ENCODE measurements around the gene CPAMD8.

CPAMD8 gene

DNA sequence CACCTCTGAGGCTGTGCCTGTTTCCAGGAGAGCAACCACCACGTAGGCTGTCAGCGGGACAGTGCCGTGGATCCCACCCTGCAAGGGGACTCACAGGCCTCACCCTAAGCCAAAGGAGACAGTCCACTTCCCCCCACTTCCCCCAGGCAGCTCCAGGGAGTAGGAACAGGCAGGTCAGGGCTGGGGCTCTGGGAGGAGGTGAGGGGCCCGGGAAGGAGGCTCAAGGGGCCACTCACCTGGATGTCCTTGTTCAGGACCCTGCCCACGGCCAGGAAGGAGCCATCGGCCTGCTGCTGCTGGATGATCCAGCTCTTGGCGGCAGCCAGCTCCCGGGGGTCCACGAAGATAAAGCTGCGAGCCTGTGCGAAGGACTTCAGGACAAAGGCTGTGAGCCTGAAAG is 112.2 kb downstream of the CPAMD8 start:
- no peak for DNase-seq

GRCh38 chr19:16912780-16913179 is 113.8 kb downstream of the CPAMD8 start:
- DNase-seq = no peak

DNA sequence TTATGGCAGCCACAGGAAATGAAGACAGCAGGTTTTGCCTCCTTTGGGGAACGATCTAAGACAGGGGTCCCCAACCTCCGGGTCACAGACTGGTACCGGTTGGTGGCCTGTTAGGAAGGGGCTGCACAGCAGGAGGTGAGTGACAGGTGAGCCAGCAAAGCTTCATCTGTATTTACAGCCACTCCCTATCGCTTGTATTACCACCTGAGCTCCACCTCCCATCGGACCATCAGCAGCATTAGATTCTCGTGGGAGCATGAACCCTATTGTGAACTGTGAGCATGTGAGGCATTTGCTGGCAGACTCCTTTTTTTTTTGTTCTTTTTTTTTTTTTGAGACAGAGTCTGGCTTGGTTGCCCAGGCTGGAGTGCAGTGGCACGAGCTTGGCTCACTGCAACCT is 115.6 kb downstream of the CPAMD8 start:
- no peak for DNase-seq

DNA sequence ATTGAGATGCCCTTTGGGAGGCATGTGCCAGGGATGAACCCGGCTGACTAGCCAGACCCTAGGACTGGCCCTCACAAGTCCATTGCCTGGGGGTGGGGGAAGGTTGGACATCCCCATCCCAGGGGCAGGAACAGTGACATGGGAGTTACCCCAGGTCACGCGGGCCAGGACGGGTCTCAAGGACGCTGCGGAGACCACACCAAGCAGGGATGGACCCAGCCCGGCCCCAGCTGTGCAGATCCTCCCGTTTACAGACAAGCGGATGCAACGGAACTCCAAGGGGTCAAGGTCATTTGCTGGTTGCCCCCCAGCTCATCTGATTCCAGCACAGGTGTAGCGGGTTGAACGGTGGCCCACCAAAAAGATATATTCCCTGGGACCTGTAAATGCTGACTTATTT is 117.9 kb downstream of the CPAMD8 start:
- no peak for DNase-seq

- no peak for DNase-seq
Measured at GRCh38 chr19:16904599-16904998, 122.0 kb downstream of the CPAMD8 start.

GRCh38 chr19:16903347-16903746 is 123.3 kb downstream of the CPAMD8 start:
- DNase-seq = no peak

DNA sequence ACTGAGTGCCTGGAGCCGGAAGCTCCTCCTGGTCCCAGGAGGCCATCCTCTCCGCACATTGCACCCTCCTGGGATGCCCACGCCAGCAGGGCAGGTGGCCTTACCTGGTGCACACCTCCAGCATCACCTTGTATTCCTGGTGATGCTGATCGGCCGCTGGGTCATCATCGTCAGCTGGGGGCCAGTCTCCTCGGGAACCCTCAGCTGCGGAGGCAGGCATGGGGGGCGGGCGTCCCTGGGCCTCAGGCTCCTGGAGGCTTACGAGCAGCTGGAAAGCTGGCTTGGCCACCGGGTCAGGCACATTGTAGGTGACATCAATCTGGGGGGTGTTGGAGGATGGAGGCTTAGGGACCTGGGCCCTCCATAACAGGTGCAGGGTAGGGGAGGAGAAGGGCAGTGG is 124.1 kb downstream of the CPAMD8 start:
- no peak for DNase-seq

DNA sequence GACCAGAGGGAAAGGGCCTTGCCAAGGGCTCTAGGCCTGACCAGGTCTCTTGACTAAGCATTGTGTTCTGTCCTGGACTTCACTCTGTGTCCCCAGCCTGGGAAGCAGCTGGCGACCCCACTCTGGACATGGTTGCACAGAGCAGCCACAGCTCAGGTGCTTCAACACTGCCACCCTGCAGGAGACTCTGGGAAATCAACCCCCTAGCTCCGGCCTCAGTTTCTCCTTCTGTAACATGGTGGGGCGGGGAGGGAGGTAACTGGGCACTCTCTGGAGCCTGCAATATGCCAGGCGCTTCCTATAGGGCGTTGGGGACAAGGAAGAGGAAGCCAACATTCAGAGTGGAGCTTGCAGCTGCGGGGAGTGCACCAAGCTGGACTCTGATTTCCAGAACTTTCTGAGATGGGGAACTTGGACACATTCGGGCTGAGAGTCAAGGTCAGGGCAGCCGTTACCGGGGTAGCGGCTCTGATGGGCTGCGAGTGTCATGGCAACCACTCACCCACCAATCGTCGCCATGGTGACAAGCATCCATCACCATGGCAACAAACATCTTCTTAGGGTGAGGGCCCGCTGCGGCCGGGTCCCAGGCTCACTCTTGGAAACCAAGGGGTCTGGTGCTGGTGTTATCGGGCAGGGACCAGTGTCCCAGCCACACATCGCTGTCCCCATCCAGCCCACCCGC is 125.0 kb downstream of the CPAMD8 start:
- DNase-seq = no peak

- peak; percentile 14 for DNase-seq
Measured at GRCh38 chr19:16899566-16900075, 127.0 kb downstream of the CPAMD8 start.

DNA sequence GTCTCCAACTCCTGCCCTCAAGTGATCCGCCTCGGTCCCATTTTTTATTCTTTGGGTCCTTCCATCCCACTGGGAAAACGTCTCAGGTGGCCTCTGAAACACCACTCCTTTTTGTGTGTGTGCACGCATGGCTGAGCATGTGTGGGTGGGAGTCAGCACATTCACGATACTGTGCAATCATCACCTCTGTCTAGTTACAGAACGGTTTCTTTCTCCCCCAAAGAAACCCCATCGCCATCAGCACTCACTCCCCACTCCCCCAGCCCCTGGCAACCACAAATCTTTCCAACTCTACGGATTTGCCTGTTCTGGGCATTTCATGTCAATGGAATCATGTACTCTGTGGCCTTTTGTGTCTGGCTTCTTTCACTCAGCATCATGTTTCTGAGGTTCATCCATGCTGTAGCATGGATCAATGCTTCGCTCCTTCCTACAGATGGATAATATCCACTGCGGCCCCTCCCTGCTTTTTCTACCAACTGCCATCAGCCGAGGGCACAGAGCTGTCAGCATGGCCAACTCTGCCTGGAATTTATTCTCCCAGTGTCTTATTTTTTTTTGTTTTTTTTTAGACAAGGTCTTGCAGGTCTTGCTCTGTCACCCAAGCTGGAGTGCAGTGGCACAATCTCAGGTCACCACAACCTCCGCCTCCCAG is 128.1 kb downstream of the CPAMD8 start:
- DNase-seq = no peak

DNA sequence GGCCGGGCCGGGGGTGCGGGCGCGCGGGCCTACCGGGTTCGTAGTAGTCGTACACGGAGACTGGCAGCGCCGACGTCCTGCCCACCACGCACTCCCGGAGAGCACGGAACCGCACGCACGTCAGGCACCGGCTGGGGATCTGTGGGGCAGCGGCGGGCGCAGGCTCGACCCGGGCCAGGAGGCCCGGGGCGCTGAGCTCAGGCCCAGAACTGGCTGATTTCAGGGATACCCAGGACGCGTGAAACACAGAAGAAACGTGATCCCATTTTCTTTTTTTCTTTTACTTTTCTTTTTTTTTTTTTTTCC is 128.8 kb downstream of the CPAMD8 start:
- DNase-seq = no peak

- DNase-seq = peak; percentile 65
Measured at GRCh38 chr19:16897029-16897855, 129.4 kb downstream of the CPAMD8 start.

- DNase-seq = no peak
Measured at GRCh38 chr19:16896146-16897028, 130.2 kb downstream of the CPAMD8 start.

- DNase-seq = no peak
Measured at GRCh38 chr19:16895467-16896145, 131.0 kb downstream of the CPAMD8 start.

DNA sequence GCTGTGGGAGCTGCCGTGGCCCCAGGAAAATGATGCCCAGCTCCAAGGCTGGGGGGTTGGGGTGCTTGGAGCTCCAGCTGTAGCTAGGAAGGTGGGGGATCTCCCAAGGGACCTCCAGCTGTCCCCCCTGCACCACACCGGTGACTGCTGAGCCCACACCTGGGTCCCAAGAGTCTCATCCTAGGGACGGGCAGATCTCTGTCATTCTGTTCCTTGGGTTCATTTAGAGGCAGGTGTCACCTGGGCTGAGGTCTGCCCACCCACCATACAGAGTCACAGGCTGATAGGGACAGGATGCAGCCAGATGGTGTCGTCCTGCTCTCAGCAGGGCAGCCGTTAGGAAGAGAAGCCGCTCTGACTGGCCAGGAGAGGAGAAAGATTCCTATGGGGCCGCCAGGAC is 132.5 kb downstream of the CPAMD8 start:
- no peak for DNase-seq

DNA sequence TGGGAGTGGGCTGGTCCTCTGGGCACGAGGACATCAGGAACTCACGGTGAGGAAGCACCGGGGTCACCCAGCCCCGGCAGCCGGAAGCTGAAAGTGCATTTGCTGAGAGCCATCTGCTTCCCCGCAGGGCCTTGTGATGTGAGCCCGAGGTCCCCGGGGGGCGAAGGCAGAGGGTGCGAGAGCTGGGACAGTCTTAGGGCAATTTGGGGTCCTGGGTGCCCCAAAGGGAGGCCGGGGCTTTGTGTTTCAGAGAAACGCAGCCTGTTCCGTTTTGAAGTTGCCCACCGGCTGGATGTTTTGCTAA is 133.0 kb downstream of the CPAMD8 start:
- DNase-seq = no peak

GRCh38 chr19:16892868-16893685 is 133.5 kb downstream of the CPAMD8 start:
- DNase-seq = no peak

- DNase-seq = no peak
Measured at GRCh38 chr19:16892436-16892835, 134.2 kb downstream of the CPAMD8 start.

DNA sequence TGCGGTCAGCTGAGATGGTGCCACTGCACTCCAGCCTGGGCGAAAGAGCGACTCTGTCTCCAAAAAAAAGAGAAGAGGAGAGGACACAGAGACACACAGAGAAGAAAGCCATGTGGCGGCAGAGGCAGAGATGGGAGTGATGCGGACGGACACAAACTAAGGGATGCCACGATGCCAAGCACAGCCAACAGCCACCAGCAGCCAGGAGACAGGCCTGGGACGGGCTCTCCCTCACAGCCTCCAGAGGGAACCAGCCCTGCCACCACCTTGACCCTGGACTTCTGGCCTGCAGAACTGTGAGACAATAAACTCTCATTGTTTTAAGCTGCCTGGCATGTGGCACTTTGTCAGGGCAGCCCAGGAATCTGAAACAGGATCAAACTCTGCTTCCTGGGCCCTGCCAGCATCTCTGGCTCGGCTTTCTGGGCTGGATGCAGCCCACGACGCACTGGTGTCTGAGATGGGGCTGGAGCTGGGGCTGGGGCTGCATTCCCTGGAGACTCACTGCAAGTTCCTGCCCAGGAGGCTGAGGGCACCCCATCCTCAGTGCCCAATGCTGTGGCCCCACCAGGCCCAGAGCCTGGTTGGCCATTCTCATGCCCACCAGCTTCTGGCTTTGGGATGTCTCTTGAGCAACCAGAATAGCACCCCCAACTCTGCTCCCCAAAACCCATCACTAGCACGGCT is 134.8 kb downstream of the CPAMD8 start:
- no peak for DNase-seq

DNA sequence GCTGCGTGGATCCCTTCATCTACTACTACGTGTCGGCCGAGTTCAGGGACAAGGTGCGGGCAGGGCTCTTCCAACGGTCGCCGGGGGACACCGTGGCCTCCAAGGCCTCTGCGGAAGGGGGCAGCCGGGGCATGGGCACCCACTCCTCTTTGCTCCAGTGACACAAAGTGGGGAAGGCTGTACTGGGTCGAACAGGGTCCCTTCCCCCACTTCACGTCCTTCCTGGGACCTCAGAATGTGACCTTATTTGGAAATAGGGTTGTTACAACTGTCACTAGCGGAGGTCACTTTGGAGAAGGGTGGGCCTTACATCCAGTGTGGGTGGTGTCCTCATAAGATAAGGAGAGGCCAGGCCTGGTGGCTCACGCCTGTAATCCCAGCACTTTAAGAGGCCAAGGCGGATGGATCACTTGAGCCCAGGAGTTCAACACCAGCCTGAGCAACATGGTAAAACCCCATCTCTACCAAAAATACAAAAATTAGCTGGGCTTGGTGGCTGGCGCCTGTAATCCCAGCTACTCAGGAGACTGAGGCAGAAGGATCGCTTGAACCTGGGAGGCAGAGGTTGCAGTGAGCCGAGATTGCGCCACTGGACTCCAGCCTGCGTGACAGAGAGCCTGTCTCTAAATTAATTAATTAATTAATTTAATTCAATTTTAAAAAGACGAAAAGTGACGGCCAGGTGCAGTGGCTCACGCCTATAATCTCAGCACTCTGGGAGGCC is 136.0 kb downstream of the CPAMD8 start:
- DNase-seq = no peak

Measured in activated naive CD4-positive, alpha-beta T cell treated with Interleukin-2 at 50 U/mL for 16 hours (primary cell).